Measurements from ENCODE around the gene PNPLA2.

PNPLA2 gene

GRCh38 chr11:844693-845644 is 26.3 kb downstream of the PNPLA2 start:
- H3K4me3 ChIP-seq (ENCODE audit: low read length): peak overlapping the region; percentile 94
- DNase-seq (ENCODE audit: low read depth): peak; percentile 95
- TF ChIP-seq CTCF (conservative IDR thresholded peaks at IDR 0.05; ENCODE audit: low read length): no peak

GRCh38 chr11:845872-846495 is 27.3 kb downstream of the PNPLA2 start:
- H3K4me3 ChIP-seq (ENCODE audit: low read length): peak overlapping the region; percentile 94
- no peak for DNase-seq (ENCODE audit: low read depth)
- no peak for TF ChIP-seq CTCF (conservative IDR thresholded peaks at IDR 0.05; ENCODE audit: low read length)

GRCh38 chr11:846496-847098 is 27.9 kb downstream of the PNPLA2 start:
- DNase-seq (ENCODE audit: low read depth): peak; percentile 34
- no peak overlapping the region for H3K4me3 ChIP-seq (ENCODE audit: low read length)
- no peak for TF ChIP-seq CTCF (conservative IDR thresholded peaks at IDR 0.05; ENCODE audit: low read length)

GRCh38 chr11:847876-848275 is 29.2 kb downstream of the PNPLA2 start:
- no peak for DNase-seq (ENCODE audit: low read depth)
- no peak for TF ChIP-seq CTCF (conservative IDR thresholded peaks at IDR 0.05; ENCODE audit: low read length)
- H3K4me3 ChIP-seq (ENCODE audit: low read length): no peak overlapping the region

- DNase-seq (ENCODE audit: low read depth): no peak
- no peak overlapping the region for H3K4me3 ChIP-seq (ENCODE audit: low read length)
- TF ChIP-seq CTCF (conservative IDR thresholded peaks at IDR 0.05; ENCODE audit: low read length): peak; percentile 74
These were observed 29.7 kb downstream of the PNPLA2 start for GRCh38 chr11:848380-848931.

- TF ChIP-seq CTCF (conservative IDR thresholded peaks at IDR 0.05; ENCODE audit: low read length): no peak
- H3K4me3 ChIP-seq (ENCODE audit: low read length): peak overlapping the region; percentile 47
- no peak for DNase-seq (ENCODE audit: low read depth)
These were observed 30.6 kb downstream of the PNPLA2 start for GRCh38 chr11:849104-849824.
